GM12878 (cell line): ENCODE results near the gene MAMDC2. TPM values are rescaled to one million over a fixed set of nuclear protein-coding genes. Genes with fewer than 3 reads are reported as not detected.

Source experiments
- ATAC-seq: fragments of 200-7000 bp; cut with Tn5 transposase; 3 replicates; pipeline ENCODE4 v1.9.1; 2020; ENCODE audit warnings: mild to moderate bottlenecking, moderate library complexity
- BruUV-seq: library from RNA; stranded (reverse); fragments of 400-500 nt; replicated peaks from 2 replicates; lab custom pipeline; 2021; lab: Mats Ljungman, UMichigan
- CTCF ChIA-PET: fragments of 300-600 bp; sonication (Branson Sonifier 250); formaldehyde crosslinking; extraction: SDS; loops from one replicate; lab custom pipeline; 2021; ENCODE audit warnings: inconsistent platforms; lab: Yijun Ruan, JAX
- POLR2A ChIA-PET: fragments of 350-600 bp; formaldehyde crosslinking; extraction: SDS; loops from one replicate; lab custom pipeline; 2021; ENCODE audit warnings: inconsistent platforms; lab: Charles Lee
- RAD21 ChIA-PET: fragments of 300-600 bp; sonication (Branson Sonifier 250); formaldehyde crosslinking; loops from one replicate; lab custom pipeline; 2023; ENCODE audit warnings: antibody characterized with exemption; ENCODE audit not compliant: unreplicated experiment; lab: Charles Lee
- SMC1A ChIA-PET: fragments of 300-600 bp; sonication (Branson Sonifier 250); formaldehyde crosslinking; loops from one replicate; lab custom pipeline; 2023; ENCODE audit not compliant: unreplicated experiment, uncharacterized antibody; lab: Charles Lee
- DNase-seq: peaks from one replicate; pipeline ENCODE4 v3.0.0-alpha.2; 2011; ENCODE audit warnings: low read depth, low spot score
- FAIRE-seq: peaks from 3 replicates; lab custom pipeline; 2011; peaks lifted over from hg19 to GRCh38; lab: Jason Lieb, UNC
- H2AFZ ChIP-seq: 2 replicates; pipeline ENCODE4 v1.6.0; 2011; ENCODE audit warnings: low read depth, low read length, control low read depth; ENCODE audit not compliant: control insufficient read depth
- H3K27ac ChIP-seq: 2 replicates; pipeline ENCODE4 v1.5.1; 2011; ENCODE audit warnings: control low read depth; ENCODE audit not compliant: control insufficient read depth, insufficient read depth
- H3K27me3 ChIP-seq, 2 experiments: replicated peaks in 1 of 2; 2 replicates each; pipeline versions ENCODE4 v1.6.0 to v1.6.1; 2011; ENCODE audit warnings: low read length in 1 of 2; ENCODE audit not compliant: control insufficient read depth in 2 of 2, insufficient read depth in 2 of 2
- H3K36me3 ChIP-seq, 2 experiments: 2 replicates each; pipeline ENCODE4 v1.5.1; 2011; ENCODE audit warnings: low read length in 1 of 2; ENCODE audit not compliant: control insufficient read depth in 2 of 2, insufficient read depth in 2 of 2
- H3K4me1 ChIP-seq: 2 replicates; pipeline ENCODE4 v1.6.1; 2011; ENCODE audit warnings: mild to moderate bottlenecking, low read length, moderate library complexity, mixed read lengths; ENCODE audit not compliant: control insufficient read depth, insufficient read depth
- H3K4me2 ChIP-seq: 2 replicates; pipeline ENCODE4 v1.6.0; 2011; ENCODE audit warnings: control low read depth; ENCODE audit not compliant: control insufficient read depth, insufficient read depth
- H3K4me3 ChIP-seq: fragments of 200-600 bp; sonication (generic); 2 replicates; pipeline ENCODE4 v1.5.1; 2016
- H3K79me2 ChIP-seq: 2 replicates; pipeline ENCODE4 v1.6.0; 2011; ENCODE audit warnings: low read length; ENCODE audit not compliant: control insufficient read depth, insufficient read depth
- H3K9ac ChIP-seq: 2 replicates; pipeline ENCODE4 v1.8.0; 2011; ENCODE audit warnings: low read length, control low read depth, mixed read lengths; ENCODE audit not compliant: control insufficient read depth, insufficient read depth
- H3K9me3 ChIP-seq: replicated peaks from 3 replicates; pipeline ENCODE4 v1.5.1; 2011; ENCODE audit warnings: mild to moderate bottlenecking, low read length; ENCODE audit not compliant: control insufficient read depth, insufficient read depth
- H4K20me1 ChIP-seq: 2 replicates; pipeline ENCODE4 v1.6.0; 2011; ENCODE audit not compliant: control insufficient read depth, insufficient read depth
- ATF2 ChIP-seq: IDR thresholded peaks from 2 replicates; pipeline ENCODE4 v1.6.1; 2012; ENCODE audit warnings: low read length, inconsistent platforms
- ATF7 ChIP-seq: fragments of 450-650 bp; IDR thresholded peaks from 2 replicates; pipeline ENCODE4 v1.6.1; 2016; ENCODE audit warnings: low read depth, mild to moderate bottlenecking
- BMI1 ChIP-seq: fragments of 450-650 bp; IDR thresholded peaks from 2 replicates; pipeline ENCODE4 v1.6.1; 2016; ENCODE audit warnings: mild to moderate bottlenecking, moderate library complexity, borderline replicate concordance
- HDAC6 ChIP-seq: fragments of 200-600 bp; sonication (generic); IDR thresholded peaks from one replicate; pipeline ENCODE4 v1.8.0; 2017; ENCODE audit warnings: antibody characterized with exemption; ENCODE audit not compliant: unreplicated experiment
- KLF5 ChIP-seq: fragments of 450-650 bp; IDR thresholded peaks from 2 replicates; pipeline ENCODE4 v1.6.1; 2014; ENCODE audit warnings: mild to moderate bottlenecking; ENCODE audit not compliant: partially characterized antibody
- PKNOX1 ChIP-seq: fragments of 450-650 bp; IDR thresholded peaks from 2 replicates; pipeline ENCODE4 v1.6.1; 2016; ENCODE audit warnings: mild to moderate bottlenecking
- SIX5 ChIP-seq: IDR thresholded peaks from 2 replicates; pipeline ENCODE4 v1.6.1; 2011; ENCODE audit warnings: mild to moderate bottlenecking, low read depth, low read length, moderate library complexity; ENCODE audit not compliant: severe bottlenecking
- SREBF1 ChIP-seq: IDR thresholded peaks from 2 replicates; pipeline ENCODE4 v1.6.1; 2012; ENCODE audit warnings: mild to moderate bottlenecking, low read length
- STAT3 ChIP-seq: IDR thresholded peaks from 2 replicates; pipeline ENCODE4 v1.6.1; 2011; ENCODE audit warnings: low read depth, low read length, improper control_type of control experiment
- ZBTB40 ChIP-seq: fragments of 450-650 bp; IDR thresholded peaks from 2 replicates; pipeline ENCODE4 v1.6.1; 2016; ENCODE audit warnings: mild to moderate bottlenecking, moderate library complexity, borderline replicate concordance
- WGBS: methylation state at CpG from one replicate; pipeline ENCODE4 v1.1.6; 2016; ENCODE audit warnings: low lambda C conversion rate; ENCODE audit not compliant: insufficient replicate concordance, insufficient coverage; ENCODE audit errors: missing lambda C conversion rate; 5-methylcytosine and 5-hydroxymethylcytosine counted together
- in situ Hi-C: fragments of 300-500 bp; cut with MboI; formaldehyde crosslinking; loops from 9 replicates; pipeline ENCODE4 v1.14.3; 2018; ENCODE audit warnings: mixed read lengths
- intact Hi-C: fragments of 100-400 bp; cut with micrococcal nuclease; formaldehyde crosslinking; loops from one replicate; pipeline ENCODE4 v1.14.2; 2022; ENCODE audit not compliant: unreplicated experiment
- polyA plus RNA-seq, 11 experiments: library from polyadenylated mRNA; depleted of rRNA in 4 of 11; unstranded in 6 of 11; stranded (reverse) in 5 of 11; fragments of >200 nt; fragmentation: Nextera tagmentation in 4 of 11; fragmentation: Illumina TruSeq in 1 of 11; extraction: Ambion mirVana in 4 of 11; extraction: Trizol in 1 of 11; gene quantifications; 1 replicate in 1 of 11; 2 replicates in 10 of 11; pipeline versions ENCODE4 v1.2.1 to v1.2.3, GENCODE V29; 2011 to 2016; ENCODE audit warnings: inconsistent platforms in 2 of 11, missing spikeins in 2 of 11, low read depth in 1 of 11
- total RNA-seq, 4 experiments: library from RNA; depleted of rRNA in 3 of 4; stranded (reverse); fragments of >200 nt in 3 of 4; fragmentation: Illumina TruSeq in 1 of 4; extraction: Trizol in 1 of 4; gene quantifications; 2 replicates each; pipeline versions ENCODE4 v1.2.1 to v1.2.3, GENCODE V29; 2013 to 2021
- TF ChIP-seq, protein P1 (sequence below): fragments of 450-650 bp; formaldehyde crosslinking; IDR thresholded peaks from 2 replicates; pipeline ENCODE4 v1.5.0; 2022; ENCODE audit warnings: mild to moderate bottlenecking, missing genetic modification characterization
- TF ChIP-seq, protein P2 (sequence below): IDR thresholded peaks from 2 replicates; pipeline ENCODE4 v1.6.1; 2012; ENCODE audit warnings: low read depth, low read length, improper control_type of control experiment

Gene MAMDC2
- total and polyA plus RNA-seq, 10 of the 15 experiments (the other 5 are each of a cell fraction or from before 2014, with no cell fraction given) = 0.01 to 0.09 TPM; not detected in 8

DNA sequence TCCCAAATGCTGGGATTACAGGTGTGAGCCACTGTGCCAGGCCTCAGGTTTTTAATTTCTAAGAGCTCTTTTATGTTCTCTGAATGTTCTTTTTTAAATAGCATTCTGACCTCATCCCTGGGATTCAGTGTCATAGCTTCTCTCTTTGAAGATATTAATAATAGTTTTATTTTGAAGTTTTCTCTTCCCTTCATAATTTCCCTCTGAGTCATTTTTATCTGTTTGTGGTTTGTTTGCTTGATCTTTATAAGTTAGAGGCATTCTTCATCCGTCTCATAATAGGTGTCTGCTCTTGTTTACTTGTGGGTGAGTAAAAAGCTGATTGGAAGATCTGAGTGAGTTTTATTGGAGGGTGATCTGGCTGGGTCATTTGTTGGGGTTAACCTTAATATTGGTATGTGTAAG is 12.5 kb upstream of the MAMDC2 start (continued):
- TF ChIP-seq BMI1 = no peak
- TF ChIP-seq KLF5 = no peak
- TF ChIP-seq ATF2 = peak; percentile 28; the same call in 1 of the 2 replicates
- no peak for TF ChIP-seq SIX5

GRCh38 chr9:70034271-70034711 is 9.4 kb upstream of the MAMDC2 start:
- ChIA-PET POLR2A (no interaction called here), RAD21 (no interaction called here), CTCF (no interaction called here), SMC1A (no interaction called here)
- Histone ChIP-seq H4K20me1 (no peaks in the 10 kb centered on the region), H3K9me3 (no peaks in the 10 kb centered on the region), H3K9ac (no peak overlapping the region), H3K27me3 (no peaks in the 10 kb centered on the region), H3K4me3 (no peak overlapping the region), H3K79me2 (no peaks in the 10 kb centered on the region), H2AFZ (no peak overlapping the region), H3K4me2 (no peak overlapping the region), H3K4me1 (no peaks in the 10 kb centered on the region), H3K36me3 (no peaks in the 10 kb centered on the region), H3K27ac (no peak overlapping the region)
- DNase-seq (no peak), FAIRE-seq (no peak), ATAC-seq (no peak)
- intact Hi-C loops (no loop called here), in situ Hi-C loops (no loop called here)
- no TSS peak for BruUV-seq
- 28% methylated on average over 2 of the region's 2 CpGs for WGBS
- TF ChIP-seq HDAC6 (no peak), ATF7 (no peak), ZBTB40 (no peak), STAT3 (no peak), PKNOX1 (no peak), SREBF1 (no peak)
- TF ChIP-seq, protein P1, sequence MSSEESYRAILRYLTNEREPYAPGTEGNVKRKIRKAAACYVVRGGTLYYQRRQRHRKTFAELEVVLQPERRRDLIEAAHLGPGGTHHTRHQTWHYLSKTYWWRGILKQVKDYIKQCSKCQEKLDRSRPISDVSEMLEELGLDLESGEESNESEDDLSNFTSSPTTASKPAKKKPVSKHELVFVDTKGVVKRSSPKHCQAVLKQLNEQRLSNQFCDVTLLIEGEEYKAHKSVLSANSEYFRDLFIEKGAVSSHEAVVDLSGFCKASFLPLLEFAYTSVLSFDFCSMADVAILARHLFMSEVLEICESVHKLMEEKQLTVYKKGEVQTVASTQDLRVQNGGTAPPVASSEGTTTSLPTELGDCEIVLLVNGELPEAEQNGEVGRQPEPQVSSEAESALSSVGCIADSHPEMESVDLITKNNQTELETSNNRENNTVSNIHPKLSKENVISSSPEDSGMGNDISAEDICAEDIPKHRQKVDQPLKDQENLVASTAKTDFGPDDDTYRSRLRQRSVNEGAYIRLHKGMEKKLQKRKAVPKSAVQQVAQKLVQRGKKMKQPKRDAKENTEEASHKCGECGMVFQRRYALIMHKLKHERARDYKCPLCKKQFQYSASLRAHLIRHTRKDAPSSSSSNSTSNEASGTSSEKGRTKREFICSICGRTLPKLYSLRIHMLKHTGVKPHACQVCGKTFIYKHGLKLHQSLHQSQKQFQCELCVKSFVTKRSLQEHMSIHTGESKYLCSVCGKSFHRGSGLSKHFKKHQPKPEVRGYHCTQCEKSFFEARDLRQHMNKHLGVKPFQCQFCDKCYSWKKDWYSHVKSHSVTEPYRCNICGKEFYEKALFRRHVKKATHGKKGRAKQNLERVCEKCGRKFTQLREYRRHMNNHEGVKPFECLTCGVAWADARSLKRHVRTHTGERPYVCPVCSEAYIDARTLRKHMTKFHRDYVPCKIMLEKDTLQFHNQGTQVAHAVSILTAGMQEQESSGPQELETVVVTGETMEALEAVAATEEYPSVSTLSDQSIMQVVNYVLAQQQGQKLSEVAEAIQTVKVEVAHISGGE = no peak
- TF ChIP-seq, protein P2, sequence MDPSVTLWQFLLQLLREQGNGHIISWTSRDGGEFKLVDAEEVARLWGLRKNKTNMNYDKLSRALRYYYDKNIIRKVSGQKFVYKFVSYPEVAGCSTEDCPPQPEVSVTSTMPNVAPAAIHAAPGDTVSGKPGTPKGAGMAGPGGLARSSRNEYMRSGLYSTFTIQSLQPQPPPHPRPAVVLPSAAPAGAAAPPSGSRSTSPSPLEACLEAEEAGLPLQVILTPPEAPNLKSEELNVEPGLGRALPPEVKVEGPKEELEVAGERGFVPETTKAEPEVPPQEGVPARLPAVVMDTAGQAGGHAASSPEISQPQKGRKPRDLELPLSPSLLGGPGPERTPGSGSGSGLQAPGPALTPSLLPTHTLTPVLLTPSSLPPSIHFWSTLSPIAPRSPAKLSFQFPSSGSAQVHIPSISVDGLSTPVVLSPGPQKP = no peak
